GM19467 (cell line): ENCODE results near the gene NPIPA7.
"Not testable (repeated sequence)": the region's sequence is repeated elsewhere in the genome, so short reads cannot be mapped to it uniquely, and the experiment has no call there.

Experiments used
- ATAC-seq: cut with Tn5 transposase; IDR thresholded peaks from one replicate; pipeline ENCODE4 v1.9.1; 2021; ENCODE audit warnings: mild to moderate bottlenecking, moderate library complexity; ENCODE audit not compliant: unreplicated experiment

The NPIPA7 gene

DNA sequence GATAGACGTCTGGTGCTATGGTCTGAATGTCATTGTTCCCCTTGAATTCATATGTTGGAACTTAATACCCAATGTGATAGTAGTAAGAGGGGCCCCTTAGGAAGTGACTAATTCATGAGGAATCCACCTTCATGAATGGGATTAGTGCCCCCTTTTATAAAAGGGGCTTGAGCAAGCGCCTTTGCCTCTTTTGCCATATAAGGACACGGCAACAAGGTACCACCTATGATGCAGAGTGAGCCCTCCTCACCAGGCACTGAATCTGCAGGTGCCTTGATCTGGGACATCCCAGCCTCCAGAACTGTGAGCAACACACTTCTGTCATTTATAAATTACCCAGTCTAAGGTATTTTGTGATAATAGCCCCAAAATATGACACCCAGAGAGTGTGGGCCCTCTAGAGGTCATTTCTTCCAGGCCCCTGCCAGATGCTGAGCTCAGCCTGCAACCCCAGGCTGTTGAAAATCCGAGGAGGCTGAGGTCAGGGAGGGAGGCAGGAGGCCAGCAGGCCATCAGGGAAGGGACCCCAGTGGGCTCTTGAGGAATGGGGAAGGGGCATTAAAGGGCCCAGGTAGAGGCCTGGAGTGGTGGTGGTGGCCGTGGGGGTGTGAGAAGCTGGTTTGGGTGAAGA is 39.1 kb downstream of the NPIPA7 start:
- not testable (repeated sequence) for ATAC-seq

DNA sequence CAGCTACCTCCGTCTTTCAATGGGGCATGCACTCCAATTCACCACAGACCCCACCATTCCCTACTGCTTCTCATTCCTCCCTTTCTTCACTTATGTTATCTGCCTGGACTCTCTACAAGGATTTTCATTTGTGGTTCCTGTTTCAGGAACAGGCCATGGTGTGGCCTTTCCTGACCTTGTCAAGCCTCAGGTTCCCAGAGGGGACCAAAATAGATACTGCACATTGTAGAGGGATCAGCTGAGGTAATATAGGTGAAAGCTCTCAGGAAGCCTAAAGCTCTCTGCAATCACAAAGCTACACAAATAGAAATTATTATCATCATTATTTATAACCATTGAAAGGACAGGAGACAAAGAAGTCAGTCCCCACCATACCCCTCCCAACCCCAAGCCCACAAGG is 41.6 kb downstream of the NPIPA7 start:
- not testable (repeated sequence) for ATAC-seq

DNA sequence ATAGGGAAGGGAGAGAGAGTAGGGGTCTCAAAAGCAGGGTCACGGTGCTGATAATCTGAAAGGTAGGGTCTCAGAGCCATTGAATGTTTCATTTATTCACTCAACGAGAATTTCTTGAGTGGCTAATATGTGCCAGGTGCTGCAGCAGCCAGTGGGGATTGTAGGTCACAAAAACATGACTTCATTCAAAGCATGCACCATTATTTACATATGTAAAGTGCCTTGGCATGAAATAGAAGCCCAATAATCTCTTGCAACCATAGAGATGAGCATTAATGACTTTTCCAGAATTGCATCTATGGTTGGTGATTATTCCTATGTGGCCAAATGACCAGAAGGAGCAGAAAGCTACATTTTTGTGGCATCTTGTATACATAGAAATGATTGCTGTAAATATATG is 46.2 kb downstream of the NPIPA7 start:
- not testable (repeated sequence) for ATAC-seq

DNA sequence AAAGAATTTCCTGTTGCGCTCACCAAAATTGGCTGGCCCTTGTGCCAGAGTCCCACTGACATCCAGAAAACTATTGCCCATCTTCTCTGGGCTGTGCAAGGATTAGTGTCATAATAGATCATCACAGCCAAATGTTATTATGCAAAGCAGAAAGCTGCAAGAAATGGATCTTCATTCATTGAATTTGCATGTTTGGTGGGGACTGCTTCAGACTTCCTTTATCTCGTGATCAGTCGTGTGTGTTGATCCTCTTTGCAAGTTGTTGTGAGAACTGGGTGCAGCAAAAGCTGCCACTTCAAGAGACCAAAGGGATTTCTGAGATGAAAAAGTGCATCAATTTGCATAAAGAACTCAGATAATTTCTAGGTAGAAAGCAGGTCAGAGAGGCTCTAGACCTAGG is 52.2 kb downstream of the NPIPA7 start:
- ATAC-seq, result not testable (repeated sequence)

DNA sequence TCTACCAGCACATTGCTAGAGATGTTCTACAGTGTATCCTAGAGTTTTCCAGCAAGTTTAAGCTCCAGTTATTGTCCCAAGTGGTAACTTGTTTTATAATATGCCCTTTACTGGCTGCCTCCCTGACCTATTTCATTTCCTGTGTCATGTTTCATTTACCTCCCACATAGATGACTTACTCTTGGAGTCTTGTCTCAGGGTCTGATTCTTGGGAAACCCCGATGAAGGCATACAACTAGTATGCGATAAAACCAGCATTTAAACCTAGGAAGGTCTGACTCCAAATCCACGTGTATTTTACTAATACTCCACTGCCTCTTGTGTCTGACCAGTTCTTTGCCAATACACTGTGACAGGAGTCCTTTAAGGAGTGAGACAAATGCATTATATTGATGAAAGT is 55.8 kb downstream of the NPIPA7 start:
- not testable (repeated sequence) for ATAC-seq

DNA sequence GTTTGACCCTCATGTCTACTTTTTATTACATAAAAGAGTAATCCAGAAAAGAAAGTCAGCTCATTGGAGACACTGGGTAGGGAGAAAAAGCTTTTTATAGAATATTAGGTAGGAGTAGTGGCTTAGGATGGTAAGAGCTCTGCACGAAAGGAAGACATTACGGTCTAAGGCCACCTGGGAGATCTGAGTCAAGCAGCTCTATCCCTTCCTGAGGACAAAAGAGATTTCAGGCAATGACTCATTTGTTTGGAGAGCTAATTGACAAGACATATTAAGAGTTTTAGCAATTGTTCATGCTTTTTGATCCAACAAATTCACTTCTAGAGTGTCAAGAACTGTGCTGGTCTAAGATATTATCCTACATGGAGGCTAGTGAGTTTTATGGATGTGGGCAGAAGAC is 62.5 kb downstream of the NPIPA7 start:
- not testable (repeated sequence) for ATAC-seq
